Heart left ventricle (tissue), 16 donors: Measurements from ENCODE around the gene ZNF512B. TPM values are rescaled to one million over a fixed set of nuclear protein-coding genes. Genes with fewer than 3 reads are reported as not detected.

Experiments
- ATAC-seq, 4 donors: fragments of 200-7000 bp; cut with Tn5 transposase; one replicate each; pipeline ENCODE4 v1.9.1; 2020 to 2022; ENCODE audit warnings: moderate library complexity in 4 of 4, mild to moderate bottlenecking in 3 of 4, moderate number of reproducible peaks in 1 of 4
- DNase-seq, 5 donors: peaks; one replicate each; pipeline ENCODE4 v3.0.0-alpha.2; 2020
- H3K27ac ChIP-seq, 12 donors: fragments of 200-600 bp; sonication (generic) in 4 of 12; one replicate each; pipeline versions ENCODE4 v1.5.0 to v1.8.0; 2016 to 2022; ENCODE audit warnings: mild to moderate bottlenecking in 2 of 12
- H3K27me3 ChIP-seq, 9 donors: fragments of 200-600 bp; sonication (generic) in 2 of 9; one replicate each; pipeline versions ENCODE4 v1.5.1 to v1.8.0; 2016 to 2022; ENCODE audit warnings: mild to moderate bottlenecking in 3 of 9
- H3K36me3 ChIP-seq, 9 donors: fragments of 200-600 bp; sonication (generic) in 2 of 9; one replicate each; pipeline versions ENCODE4 v1.5.0 to v1.8.0; 2018 to 2022; ENCODE audit warnings: mild to moderate bottlenecking in 2 of 9
- H3K4me1 ChIP-seq, 12 donors: fragments of 200-600 bp; sonication (generic) in 4 of 12; one replicate each; pipeline versions ENCODE4 v1.5.0 to v1.8.0; 2016 to 2022; ENCODE audit warnings: mild to moderate bottlenecking in 3 of 12
- H3K4me3 ChIP-seq, 12 donors: fragments of 200-600 bp; sonication (generic) in 4 of 12; one replicate each; pipeline versions ENCODE4 v1.5.0 to v1.8.0; 2017 to 2022; ENCODE audit warnings: mild to moderate bottlenecking in 9 of 12, moderate library complexity in 4 of 12
- H3K9me3 ChIP-seq, 12 donors: fragments of 200-600 bp; sonication (generic) in 4 of 12; one replicate each; pipeline versions ENCODE4 v1.5.0 to v1.8.0; 2016 to 2022; ENCODE audit warnings: mild to moderate bottlenecking in 1 of 12
- POLR2A ChIP-seq, 2 donors: fragments of 450-650 bp; IDR thresholded peaks; one replicate each; pipeline ENCODE4 v1.6.1; 2017; ENCODE audit warnings: antibody characterized with exemption in 2 of 2, mild to moderate bottlenecking in 2 of 2, moderate library complexity in 2 of 2
- WGBS, 4 donors: extraction: QIAGEN DNeasy Blood & Tissue Kit in 2 of 4; methylation state at CpG; one replicate each; pipeline versions ENCODE4 v1.1.5 to v1.1.7; 2013 to 2018; 5-methylcytosine and 5-hydroxymethylcytosine counted together
- intact Hi-C, 10 donors: fragments of 100-400 bp; cut with DNase I; formaldehyde crosslinking; loops; one replicate each; pipeline versions ENCODE4 v1.11.1 to v1.14.2; 2022
- microRNA counts, 2 donors: library from miRNA; unstranded; fragments of <30 nt; microRNA quantifications; one replicate each; lab custom pipeline; 2016
- microRNA-seq, 4 donors: library from miRNA; unstranded; fragments of <30 nt; microRNA quantifications; one replicate each; pipeline versions ENCODE4 to v1.2.0, GENCODE V29; 2017 to 2020
- polyA plus RNA-seq, 2 donors: library from polyadenylated mRNA; stranded (reverse); fragments of 200-250 nt; gene quantifications; one replicate each; pipeline ENCODE4 v1.2.3, GENCODE V29; 2013
- total RNA-seq, 9 donors: library from RNA; depleted of rRNA in 2 of 9; stranded (reverse); fragments of >200 nt in 2 of 9; fragmentation: NEBNext Ultra II Directional in 3 of 9; extraction: Animal tissue kit (Norgen Biotek cat#: 25700) in 3 of 9; gene quantifications; one replicate each; pipeline versions ENCODE4 v1.1.0 to v1.2.4, GENCODE V29; 2016 to 2023
- TF ChIP-seq, protein P1 (sequence below), 12 donors: fragments of 200-600 bp; sonication (generic) in 4 of 12; IDR thresholded peaks; one replicate each; pipeline versions ENCODE4 v1.5.0 to v1.8.0; 2018 to 2022; ENCODE audit warnings: antibody characterized with exemption in 12 of 12, mild to moderate bottlenecking in 5 of 12
- donor health status: ischemic (EF 13 %, LVEDD 7.1; RV severe dilation, severe dysfunction).
- donor health status: healthy with polysubstance abuse.
- donor health status: DM: no; HTN: yes; CAD: no.
- donor health status: DM: no; HTN: no; CAD: no.
- donor health status: ischemic (EF 25% LVEDD 6.9; RV normal size, moderate dysfunction).
- donor health status: ischemic (EF 25% LVEDD 5.7; RV mildly dilated, moderate dysfunction).
- donor health status: healthy.
- donor health status: DM: yes; HTN: yes; CAD: no.
- donor health status: ischemic (EF 35%, LVEDD 5.7; RV mildly dilated, moderate dysfunction).
- donor health status: nonischemic (EF 11% LVEDD 7.7; RV severe dilation, severe dysfunction).
- donor health status: DM: yes; HTN: yes; CAD: no.
- donor health status: PGD.
- donor health status: ischemic (EF 29% LVEDD 5.4; RV normal size, mild dysfunction).
- donor health status: nonischemic (EF 23%, LVEDD 6.1; RV moderate dilation, normal function).

ZNF512B gene
- total and polyA plus RNA-seq, 11 donors = 7.3 to 15.9 (median 12.0) TPM

DNA sequence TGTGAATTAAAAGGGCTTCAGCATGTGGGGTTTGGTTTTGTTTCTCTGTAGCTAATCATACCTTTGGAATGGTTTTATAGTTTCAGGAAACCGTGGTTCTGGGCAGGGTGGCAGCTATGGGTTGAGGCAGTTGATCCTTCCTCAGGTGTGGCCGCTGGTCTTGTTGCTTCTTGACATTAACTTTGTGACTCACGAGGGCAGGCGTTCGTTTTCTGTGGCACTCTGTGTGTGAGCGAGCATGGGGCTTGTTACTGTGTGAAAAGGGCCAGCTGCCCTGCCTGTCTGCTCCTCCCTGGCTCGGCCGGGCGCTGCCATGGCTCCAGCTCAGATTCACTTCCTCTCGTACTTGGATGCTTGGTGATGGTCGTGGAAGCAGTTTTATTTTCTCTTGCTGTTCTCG, 58.6 kb downstream of the ZNF512B start:
- peaks cover 0 to 4% (median 0%) of the 10 kb centered on the region in 12 donors for H3K9me3 ChIP-seq
- WGBS, 4 donors = 36 to 68% (median 52%) methylated on average over 12 of the region's 12 CpGs
- ATAC-seq = peak in 3 of 4 donors; percentile 12 to 39 (median 22)
- H3K4me1 ChIP-seq = peaks cover 0 to 68% (median 24%) of the 10 kb centered on the region in 12 donors
- H3K36me3 ChIP-seq = peaks cover 0 to 18% (median 0%) of the 10 kb centered on the region in 9 donors
- no peaks in the 10 kb centered on the region for H3K27me3 ChIP-seq
- TF ChIP-seq, protein P1, sequence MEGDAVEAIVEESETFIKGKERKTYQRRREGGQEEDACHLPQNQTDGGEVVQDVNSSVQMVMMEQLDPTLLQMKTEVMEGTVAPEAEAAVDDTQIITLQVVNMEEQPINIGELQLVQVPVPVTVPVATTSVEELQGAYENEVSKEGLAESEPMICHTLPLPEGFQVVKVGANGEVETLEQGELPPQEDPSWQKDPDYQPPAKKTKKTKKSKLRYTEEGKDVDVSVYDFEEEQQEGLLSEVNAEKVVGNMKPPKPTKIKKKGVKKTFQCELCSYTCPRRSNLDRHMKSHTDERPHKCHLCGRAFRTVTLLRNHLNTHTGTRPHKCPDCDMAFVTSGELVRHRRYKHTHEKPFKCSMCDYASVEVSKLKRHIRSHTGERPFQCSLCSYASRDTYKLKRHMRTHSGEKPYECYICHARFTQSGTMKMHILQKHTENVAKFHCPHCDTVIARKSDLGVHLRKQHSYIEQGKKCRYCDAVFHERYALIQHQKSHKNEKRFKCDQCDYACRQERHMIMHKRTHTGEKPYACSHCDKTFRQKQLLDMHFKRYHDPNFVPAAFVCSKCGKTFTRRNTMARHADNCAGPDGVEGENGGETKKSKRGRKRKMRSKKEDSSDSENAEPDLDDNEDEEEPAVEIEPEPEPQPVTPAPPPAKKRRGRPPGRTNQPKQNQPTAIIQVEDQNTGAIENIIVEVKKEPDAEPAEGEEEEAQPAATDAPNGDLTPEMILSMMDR (IDR thresholded peaks at IDR 0.05) = no peak
- no peak for TF ChIP-seq POLR2A (IDR thresholded peaks at IDR 0.05)
- H3K27ac ChIP-seq = peak overlapping the region in 2 of 12 donors; percentile 9 to 33
- DNase-seq = no peak
- H3K4me3 ChIP-seq = no peak overlapping the region
- intact Hi-C loops = loop anchor here in 5 of 10 donors (5.0 to 10.0 kb wide), 3 partner anchors 61 to 214 kb away; partner anchors contain the start of gene SAMD10 (in 1 of the 5)

DNA sequence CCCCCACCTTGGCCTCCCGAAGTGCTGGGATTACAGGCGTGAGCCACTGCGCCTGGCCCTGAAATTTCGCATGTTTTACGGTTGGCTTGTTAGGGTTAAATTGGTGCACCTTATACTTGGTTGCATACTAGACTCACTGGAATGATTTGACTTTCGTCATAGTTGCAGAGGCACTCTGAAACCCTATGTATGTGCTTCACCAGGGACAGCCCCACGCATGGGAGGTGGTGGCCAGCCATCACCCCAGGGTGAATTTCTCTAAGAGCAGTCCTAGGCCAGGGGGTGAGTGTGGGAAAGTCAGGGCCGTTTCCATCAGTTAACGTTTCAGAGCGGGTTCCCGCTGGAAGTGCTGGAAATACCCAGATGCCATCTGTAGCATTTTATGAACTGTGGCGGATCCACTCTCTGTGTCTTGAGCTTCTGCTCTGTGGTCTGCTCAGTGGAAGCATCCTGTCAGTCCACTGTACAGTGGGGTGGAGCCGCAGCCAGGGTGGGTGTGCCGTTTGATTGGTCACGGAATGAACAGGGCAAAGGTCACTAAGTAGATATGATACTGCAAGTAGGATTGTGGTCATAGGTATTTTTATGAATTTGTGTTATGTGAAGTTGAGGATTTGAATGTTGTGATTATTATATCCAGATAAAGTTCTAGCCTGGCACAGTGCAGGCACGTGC, 61.6 kb downstream of the ZNF512B start:
- H3K27me3 ChIP-seq = no peaks in the 10 kb centered on the region
- peaks cover 0 to 70% (median 20%) of the 10 kb centered on the region in 12 donors for H3K4me1 ChIP-seq
- no peaks in the 10 kb centered on the region for H3K9me3 ChIP-seq
- WGBS, 4 donors = 72 to 74% (median 73%) methylated on average over 15 to 16 of the region's 16 CpGs
- H3K36me3 ChIP-seq = peaks cover 0 to 9% (median 0%) of the 10 kb centered on the region in 9 donors
- H3K4me3 ChIP-seq = no peak overlapping the region
- ATAC-seq = no peak
- no peak for TF ChIP-seq POLR2A (IDR thresholded peaks at IDR 0.05)
- TF ChIP-seq, protein P1 (IDR thresholded peaks at IDR 0.05) = no peak
- H3K27ac ChIP-seq = no peak overlapping the region
- no peak for DNase-seq
- intact Hi-C loops = loop anchor here in 4 of 10 donors (1.0 to 5.0 kb wide), 4 partner anchors 47 to 67 kb away; no protein-coding TSS in a partner anchor

MicroRNA genes within 50 kb of the gene (microRNA counts, 767-probe panel; counts per million panel counts)
- microRNA hsa-miR-1914-5p (lab: Ali Mortazavi, UCI) = 71.6 to 908 counts per million in 2 donors
- microRNA hsa-miR-647 (lab: Ali Mortazavi, UCI) = 71.6 to 1,120 counts per million in 2 donors
- microRNA hsa-miR-941 (lab: Ali Mortazavi, UCI) = 71.6 to 758 counts per million in 2 donors

Small RNA genes within 50 kb of the gene (microRNA-seq; reads per million reads assigned to microRNA genes)
- gene MIR1914 = 1.1 to 3.1 (median 2.4) reads per million in 4 donors
- gene MIR647 = 0 reads per million in 4 donors
- 0 reads per million in 4 donors for gene MIR941-1
- gene MIR941-2 = 0 reads per million in 4 donors
- gene MIR941-3 = 0 reads per million in 4 donors
- gene MIR941-4 = 0 reads per million in 4 donors
- 0 reads per million in 4 donors for gene MIR941-5

Other genes starting within 250 kb of the ZNF512B start
- gene LIME1, start 233.3 kb downstream of the ZNF512B start, total RNA-seq = 1 to 10 TPM in 8 of 9 donors, under 1 TPM in 1; 0.95 to 7.1 (median 3.4) TPM
- gene LIME1, start 233.3 kb downstream of the ZNF512B start, polyA plus RNA-seq = 1 to 10 TPM; 2.2 to 4.4 TPM
- 10 to 100 TPM; 41.4 to 82.5 (median 70.7) TPM for gene SLC2A4RG, start 230.2 kb downstream of the ZNF512B start, total RNA-seq
- gene SLC2A4RG, start 230.2 kb downstream of the ZNF512B start, polyA plus RNA-seq = 10 to 100 TPM; 18.3 to 80.3 TPM
- gene ZBTB46, start 138.7 kb downstream of the ZNF512B start, total RNA-seq = 10 to 100 TPM; 11.2 to 27.4 (median 14.4) TPM
- gene ZBTB46, start 138.7 kb downstream of the ZNF512B start, polyA plus RNA-seq = 1 to 10 TPM; 6.6 to 8.2 TPM
- not detected for gene ABHD16B, start 108.4 kb downstream of the ZNF512B start, total RNA-seq
- under 1 TPM; 0.12 to 0.72 TPM for gene ABHD16B, start 108.4 kb downstream of the ZNF512B start, polyA plus RNA-seq
- gene TPD52L2, start 104.7 kb downstream of the ZNF512B start, total RNA-seq = 100 to 1,000 TPM in 1 of 9 donors, 10 to 100 TPM in 8; 65.0 to 122 (median 72.2) TPM
- 100 to 1,000 TPM in 1 of 2 donors, 10 to 100 TPM in 1; 44.4 to 179 TPM for gene TPD52L2, start 104.7 kb downstream of the ZNF512B start, polyA plus RNA-seq
- gene DNAJC5, start 74.8 kb downstream of the ZNF512B start, total RNA-seq = 10 to 100 TPM; 34.8 to 57.1 (median 46.1) TPM
- 10 to 100 TPM; 21.1 to 46.3 TPM for gene DNAJC5, start 74.8 kb downstream of the ZNF512B start, polyA plus RNA-seq
- gene UCKL1, start 13.5 kb downstream of the ZNF512B start, total RNA-seq = 10 to 100 TPM; 27.7 to 43.8 (median 37.5) TPM
- 10 to 100 TPM; 27.7 to 49.7 TPM for gene UCKL1, start 13.5 kb downstream of the ZNF512B start, polyA plus RNA-seq
- gene SAMD10, start 9.7 kb upstream of the ZNF512B start, total RNA-seq = 1 to 10 TPM; 3.1 to 6.3 (median 4.3) TPM
- gene SAMD10, start 9.7 kb upstream of the ZNF512B start, polyA plus RNA-seq = 1 to 10 TPM; 4.8 to 6.0 TPM
- 10 to 100 TPM; 41.4 to 62.6 (median 47.6) TPM for gene PRPF6, start 11.2 kb upstream of the ZNF512B start, total RNA-seq
- 10 to 100 TPM; 31.0 to 58.5 TPM for gene PRPF6, start 11.2 kb upstream of the ZNF512B start, polyA plus RNA-seq
- gene C20orf204, start 66.3 kb upstream of the ZNF512B start, total RNA-seq = 1 to 10 TPM in 1 of 9 donors, under 1 TPM in 8; 0.16 to 1.2 (median 0.56) TPM
- gene C20orf204, start 66.3 kb upstream of the ZNF512B start, polyA plus RNA-seq = under 1 TPM; 0.35 to 0.42 TPM
- gene SOX18, start 79.7 kb upstream of the ZNF512B start, total RNA-seq = 10 to 100 TPM; 37.0 to 75.9 (median 50.7) TPM
- gene SOX18, start 79.7 kb upstream of the ZNF512B start, polyA plus RNA-seq = 10 to 100 TPM; 23.5 to 31.1 TPM
- gene TCEA2, start 93.3 kb upstream of the ZNF512B start, total RNA-seq = 10 to 100 TPM; 19.2 to 52.1 (median 42.9) TPM
- gene TCEA2, start 93.3 kb upstream of the ZNF512B start, polyA plus RNA-seq = 10 to 100 TPM; 23.6 to 32.9 TPM
- 10 to 100 TPM in 2 of 9 donors, 1 to 10 TPM in 7; 3.2 to 25.6 (median 5.3) TPM for gene RGS19, start 109.6 kb upstream of the ZNF512B start, total RNA-seq
- gene RGS19, start 109.6 kb upstream of the ZNF512B start, polyA plus RNA-seq = 1 to 10 TPM; 3.7 to 6.5 TPM
- 1 to 10 TPM in 3 of 9 donors, under 1 TPM in 6; 0.18 to 1.9 (median 0.67) TPM for gene OPRL1, start 110.2 kb upstream of the ZNF512B start, total RNA-seq
- gene OPRL1, start 110.2 kb upstream of the ZNF512B start, polyA plus RNA-seq = under 1 TPM; 0.21 to 0.27 TPM
- gene LKAAEAR1, start 114.5 kb upstream of the ZNF512B start, total RNA-seq = not detected
- not detected for gene LKAAEAR1, start 114.5 kb upstream of the ZNF512B start, polyA plus RNA-seq
- gene NPBWR2, start 137.6 kb upstream of the ZNF512B start, total RNA-seq = not detected
- gene NPBWR2, start 137.6 kb upstream of the ZNF512B start, polyA plus RNA-seq = not detected
- under 1 TPM in 5 of 9 donors, not detected in 4; 0.07 to 0.23 (median 0.09) TPM for gene MYT1, start 194.5 kb upstream of the ZNF512B start, total RNA-seq
- gene MYT1, start 194.5 kb upstream of the ZNF512B start, polyA plus RNA-seq = under 1 TPM in 1 of 2 donors, not detected in 1; 0.11 TPM